HEK293 (cell line): ENCODE measurements around the gene ZNF48.

Source experiments
- CTCF ChIP-seq: fragments of 450-650 bp; formaldehyde crosslinking; IDR thresholded peaks from 2 replicates; pipeline ENCODE4 v1.5.1; 2016; ENCODE audit warnings: missing biosample characterization, missing genetic modification characterization
- IKZF3 ChIP-seq: fragments of 450-650 bp; IDR thresholded peaks from 2 replicates; pipeline ENCODE4 v1.5.0; 2018; ENCODE audit warnings: missing biosample characterization, mild to moderate bottlenecking, missing genetic modification characterization, moderate library complexity
- KLF17 ChIP-seq: fragments of 450-650 bp; formaldehyde crosslinking; IDR thresholded peaks from 2 replicates; pipeline ENCODE4 v1.5.1; 2016; ENCODE audit warnings: missing biosample characterization, missing genetic modification characterization
- PRDM10 ChIP-seq: fragments of 450-650 bp; formaldehyde crosslinking; IDR thresholded peaks from 2 replicates; pipeline ENCODE4 v1.5.1; 2016; ENCODE audit warnings: missing biosample characterization, missing genetic modification characterization
- SCRT2 ChIP-seq: fragments of 450-650 bp; formaldehyde crosslinking; IDR thresholded peaks from 2 replicates; pipeline ENCODE4 v1.5.1; 2016; ENCODE audit warnings: missing biosample characterization, missing genetic modification characterization
- ZBTB48 ChIP-seq: fragments of 450-650 bp; formaldehyde crosslinking; IDR thresholded peaks from 2 replicates; pipeline ENCODE4 v1.5.1; 2016; ENCODE audit warnings: missing biosample characterization, missing genetic modification characterization
- ZNF112 ChIP-seq: fragments of 450-650 bp; formaldehyde crosslinking; IDR thresholded peaks from 2 replicates; pipeline ENCODE4 v1.5.0; 2017; ENCODE audit warnings: missing biosample characterization, missing genetic modification characterization
- ZNF148 ChIP-seq: fragments of 450-650 bp; formaldehyde crosslinking; IDR thresholded peaks from 2 replicates; pipeline ENCODE4 v1.5.0; 2017; ENCODE audit warnings: missing biosample characterization, missing genetic modification characterization, borderline replicate concordance
- ZNF175 ChIP-seq: fragments of 450-650 bp; formaldehyde crosslinking; IDR thresholded peaks from 2 replicates; pipeline ENCODE4 v1.5.1; 2016; ENCODE audit warnings: missing biosample characterization, missing genetic modification characterization
- ZNF18 ChIP-seq: fragments of 450-650 bp; formaldehyde crosslinking; IDR thresholded peaks from 2 replicates; pipeline ENCODE4 v1.5.1; 2016; ENCODE audit warnings: missing biosample characterization, missing genetic modification characterization
- ZNF223 ChIP-seq: fragments of 450-650 bp; formaldehyde crosslinking; IDR thresholded peaks from 2 replicates; pipeline ENCODE4 v1.5.1; 2016; ENCODE audit warnings: missing biosample characterization, missing genetic modification characterization
- ZNF23 ChIP-seq: fragments of 450-650 bp; formaldehyde crosslinking; IDR thresholded peaks from 2 replicates; pipeline ENCODE4 v1.5.1; 2016; ENCODE audit warnings: missing biosample characterization, missing genetic modification characterization, borderline replicate concordance
- ZNF311 ChIP-seq: fragments of 450-650 bp; formaldehyde crosslinking; IDR thresholded peaks from 2 replicates; pipeline ENCODE4 v1.5.1; 2017; ENCODE audit warnings: missing biosample characterization, missing genetic modification characterization, borderline replicate concordance
- ZNF398 ChIP-seq: fragments of 450-650 bp; formaldehyde crosslinking; IDR thresholded peaks from 2 replicates; pipeline ENCODE4 v1.5.1; 2017; ENCODE audit warnings: missing biosample characterization, missing genetic modification characterization
- ZNF433 ChIP-seq: fragments of 450-650 bp; formaldehyde crosslinking; IDR thresholded peaks from 2 replicates; pipeline ENCODE4 v1.5.1; 2016; ENCODE audit warnings: missing biosample characterization, missing genetic modification characterization, low read depth
- ZNF48 ChIP-seq: fragments of 450-650 bp; formaldehyde crosslinking; IDR thresholded peaks from 2 replicates; pipeline ENCODE4 v1.5.1; 2016; ENCODE audit warnings: missing biosample characterization, missing genetic modification characterization
- ZNF513 ChIP-seq: fragments of 450-650 bp; IDR thresholded peaks from 2 replicates; pipeline ENCODE4 v1.5.1; 2018; ENCODE audit warnings: missing biosample characterization, missing genetic modification characterization
- ZNF558 ChIP-seq: fragments of 450-650 bp; formaldehyde crosslinking; IDR thresholded peaks from 2 replicates; pipeline ENCODE4 v1.5.1; 2016; ENCODE audit warnings: missing biosample characterization, missing genetic modification characterization
- ZNF580 ChIP-seq: fragments of 450-650 bp; formaldehyde crosslinking; IDR thresholded peaks from 2 replicates; pipeline ENCODE4 v1.5.1; 2016; ENCODE audit warnings: missing biosample characterization, missing genetic modification characterization
- ZNF621 ChIP-seq: fragments of 450-650 bp; formaldehyde crosslinking; IDR thresholded peaks from 2 replicates; pipeline ENCODE4 v1.5.1; 2017; ENCODE audit warnings: missing biosample characterization, missing genetic modification characterization
- ZNF776 ChIP-seq: fragments of 450-650 bp; formaldehyde crosslinking; IDR thresholded peaks from 2 replicates; pipeline ENCODE4 v1.5.0; 2017; ENCODE audit warnings: missing biosample characterization, missing genetic modification characterization, borderline replicate concordance
- ZNF785 ChIP-seq: fragments of 450-650 bp; formaldehyde crosslinking; IDR thresholded peaks from 2 replicates; pipeline ENCODE4 v1.5.1; 2016; ENCODE audit warnings: missing biosample characterization, missing genetic modification characterization

The ZNF48 gene

GRCh38 chr16:30407102-30407803 lies 12.0 kb downstream of the ZNF48 start, which contains the start of gene ZNF771 (continued):
- no peak for TF ChIP-seq ZNF621 (tag by site-specific recombination)
- no peak for TF ChIP-seq ZNF48 (tag by site-specific recombination)
- no peak for TF ChIP-seq IKZF3 (tag by site-specific recombination)
- TF ChIP-seq ZNF580: peak; percentile 11; the same call in 1 of the 2 replicates
- no peak for TF ChIP-seq ZNF148 (tag by site-specific recombination)
- peak; percentile 99 for TF ChIP-seq SCRT2 (tag by site-specific recombination)
- TF ChIP-seq PRDM10: peak; percentile 75
- no peak; the same call in 1 of the 2 replicates for TF ChIP-seq ZNF18 (tag by site-specific recombination)
- TF ChIP-seq ZNF433 (tag by site-specific recombination): no peak
- TF ChIP-seq ZNF311 (tag by site-specific recombination): no peak
- peak; percentile 77 for TF ChIP-seq KLF17
- TF ChIP-seq ZNF175 (tag by site-specific recombination): no peak
- no peak for TF ChIP-seq ZNF558 (tag by site-specific recombination)
- TF ChIP-seq CTCF (tag by site-specific recombination): peak; percentile 81
- TF ChIP-seq ZNF112 (tag by site-specific recombination): no peak
- TF ChIP-seq ZNF398 (tag by site-specific recombination): peak; percentile 92
- TF ChIP-seq ZNF785 (tag by site-specific recombination): no peak
- TF ChIP-seq ZNF513 (tag by site-specific recombination): no peak
- TF ChIP-seq ZBTB48 (tag by site-specific recombination): 0 out of 2 replicates have a peak, but pooled peaks have one; percentile 9
- no peak for TF ChIP-seq ZNF776 (tag by site-specific recombination)
- TF ChIP-seq ZNF223 (tag by site-specific recombination): no peak
- TF ChIP-seq ZNF23 (tag by site-specific recombination): no peak
